H1 (cell line): ENCODE measurements around the gene IFT27. TPM values are rescaled to one million over a fixed set of nuclear protein-coding genes. Genes with fewer than 3 reads are reported as not detected.

ENCODE experiments used
- CTCF ChIA-PET: fragments of 300-600 bp; sonication (Branson Sonifier 250); formaldehyde crosslinking; loops from one replicate; lab custom pipeline; 2021; ENCODE audit not compliant: partially characterized antibody; lab: Charles Lee
- POLR2A ChIA-PET: fragments of 300-600 bp; sonication (Branson Sonifier 250); formaldehyde crosslinking; loops from one replicate; lab custom pipeline; 2021; ENCODE audit warnings: inconsistent platforms; ENCODE audit not compliant: partially characterized antibody; lab: Charles Lee
- DNase-seq, 2 experiments: peaks; one replicate each; pipeline versions ENCODE4 v3.0.0 to v3.0.0-alpha.2; 2010 to 2022; ENCODE audit warnings: low spot score in 2 of 2, low read depth in 1 of 2, mixed read lengths in 1 of 2
- FAIRE-seq: peaks from 2 replicates; lab custom pipeline; 2011; peaks lifted over from hg19 to GRCh38; lab: Jason Lieb, UNC
- H2AFZ ChIP-seq: 2 replicates; pipeline ENCODE4 v1.8.1; 2012; ENCODE audit warnings: low read length, inconsistent platforms
- H2AK5ac ChIP-seq: 2 replicates; pipeline ENCODE4 v1.6.1; 2013; ENCODE audit warnings: low read depth, low read length
- H2BK120ac ChIP-seq: replicated peaks from 2 replicates; pipeline ENCODE3; 2013; ENCODE audit warnings: low read depth, low read length, inconsistent platforms
- H2BK12ac ChIP-seq: 2 replicates; pipeline ENCODE4 v1.6.1; 2013; ENCODE audit warnings: low read depth, low read length
- H2BK15ac ChIP-seq: 2 replicates; pipeline ENCODE4 v1.6.1; 2013; ENCODE audit warnings: low read length
- H2BK20ac ChIP-seq: 2 replicates; pipeline ENCODE4 v1.6.1; 2013; ENCODE audit warnings: low read length
- H2BK5ac ChIP-seq: 2 replicates; pipeline ENCODE4 v1.6.1; 2013; ENCODE audit warnings: low read depth, low read length
- H3K14ac ChIP-seq: 2 replicates; pipeline ENCODE4 v1.6.1; 2013; ENCODE audit warnings: inconsistent platforms; ENCODE audit not compliant: insufficient read length
- H3K18ac ChIP-seq: 2 replicates; pipeline ENCODE4 v1.6.1; 2013; ENCODE audit warnings: low read length; ENCODE audit errors: extremely low read depth
- H3K23ac ChIP-seq: 2 replicates; pipeline ENCODE4 v1.6.1; 2013; ENCODE audit warnings: inconsistent platforms; ENCODE audit not compliant: insufficient read length
- H3K23me2 ChIP-seq: 2 replicates; pipeline ENCODE4 v1.6.1; 2013; ENCODE audit warnings: low read depth, low read length
- H3K27ac ChIP-seq: 2 replicates; pipeline ENCODE4 v1.6.1; 2011; ENCODE audit warnings: low read depth, low read length, inconsistent platforms
- H3K27me3 ChIP-seq, 4 experiments: replicated peaks in 1 of 4; 1 replicate in 1 of 4; 2 replicates in 3 of 4; pipeline versions ENCODE4 v1.6.1 to v1.8.1; 2011 to 2013; ENCODE audit warnings: low read length in 3 of 4, mild to moderate bottlenecking in 3 of 4, inconsistent platforms in 2 of 4, mixed read lengths in 2 of 4, moderate library complexity in 1 of 4; ENCODE audit not compliant: control insufficient read depth in 3 of 4, insufficient read depth in 3 of 4; ENCODE audit errors: extremely low read depth in 1 of 4
- H3K36me3 ChIP-seq, 4 experiments: 2 replicates each; pipeline versions ENCODE4 v1.6.1 to v1.8.1; 2011 to 2013; ENCODE audit warnings: mild to moderate bottlenecking in 4 of 4, low read length in 3 of 4, moderate library complexity in 2 of 4, control low read depth in 1 of 4, inconsistent platforms in 1 of 4; ENCODE audit not compliant: insufficient read depth in 4 of 4, control insufficient read depth in 2 of 4
- H3K4ac ChIP-seq: replicated peaks from 2 replicates; pipeline ENCODE3; 2013; ENCODE audit warnings: low read length, low read depth, mixed read lengths, inconsistent platforms; ENCODE audit not compliant: insufficient read length
- H3K4me1 ChIP-seq, 4 experiments: replicated peaks in 1 of 4; 1 replicate in 1 of 4; 2 replicates in 3 of 4; pipeline versions ENCODE4 v1.6.1 to v1.8.1; 2011 to 2013; ENCODE audit warnings: low read length in 3 of 4, inconsistent platforms in 2 of 4, mixed read lengths in 1 of 4; ENCODE audit not compliant: insufficient read depth in 4 of 4, control insufficient read depth in 3 of 4
- H3K4me2 ChIP-seq, 2 experiments: 2 replicates each; pipeline versions ENCODE4 v1.6.1 to v1.8.1; 2011 to 2013; ENCODE audit warnings: low read depth in 2 of 2, low read length in 2 of 2, control low read depth in 1 of 2, inconsistent platforms in 1 of 2, mild to moderate bottlenecking in 1 of 2; ENCODE audit not compliant: insufficient read depth in 1 of 2
- H3K4me3 ChIP-seq, 4 experiments: fragments of 200-600, 300-600 bp in 1 of 4; sonication (generic), shearing (Covaris generic), sonication (Bioruptor Twin) in 1 of 4; 2 replicates each; pipeline versions ENCODE4 v1.5.1 to v1.8.1; 2011 to 2016; ENCODE audit warnings: low read length in 4 of 4, low read depth in 3 of 4, control low read depth in 2 of 4, inconsistent platforms in 2 of 4, mild to moderate bottlenecking in 2 of 4, mixed read lengths in 1 of 4, moderate library complexity in 1 of 4; ENCODE audit not compliant: insufficient read depth in 2 of 4; ENCODE audit errors: extremely low read depth in 1 of 4
- H3K56ac ChIP-seq: replicated peaks from 2 replicates; pipeline ENCODE3; 2013; ENCODE audit warnings: low read depth, mild to moderate bottlenecking, mixed read lengths, low read length, inconsistent platforms; ENCODE audit not compliant: insufficient read length
- H3K79me1 ChIP-seq: 2 replicates; pipeline ENCODE4 v1.6.1; 2013; ENCODE audit warnings: low read depth, low read length, control low read depth
- H3K79me2 ChIP-seq, 2 experiments: 2 replicates each; pipeline versions ENCODE4 v1.6.1 to v1.8.1; 2012 to 2013; ENCODE audit warnings: low read length in 2 of 2, mild to moderate bottlenecking in 2 of 2, inconsistent platforms in 1 of 2; ENCODE audit not compliant: insufficient read depth in 2 of 2, control insufficient read depth in 1 of 2
- H3K9ac ChIP-seq, 4 experiments: replicated peaks in 1 of 4; 1 replicate in 1 of 4; 2 replicates in 3 of 4; pipeline versions ENCODE4 v1.6.1 to v1.8.1; 2011 to 2013; ENCODE audit warnings: low read depth in 3 of 4, low read length in 3 of 4, control low read depth in 2 of 4, mild to moderate bottlenecking in 2 of 4, moderate library complexity in 2 of 4, inconsistent platforms in 1 of 4; ENCODE audit errors: extremely low read depth in 1 of 4
- H3K9me3 ChIP-seq, 2 experiments: 2 replicates each; pipeline versions ENCODE4 v1.6.1 to v1.8.1; 2012 to 2013; ENCODE audit warnings: mild to moderate bottlenecking in 2 of 2, moderate library complexity in 2 of 2, control low read depth in 1 of 2, inconsistent platforms in 1 of 2, low read depth in 1 of 2, low read length in 1 of 2, mixed read lengths in 1 of 2; ENCODE audit not compliant: insufficient read depth in 2 of 2
- H4K20me1 ChIP-seq, 2 experiments: replicated peaks in 1 of 2; 2 replicates each; pipeline versions ENCODE3 to v1.8.1; 2011 to 2013; ENCODE audit warnings: inconsistent platforms in 2 of 2, low read length in 2 of 2, mild to moderate bottlenecking in 1 of 2; ENCODE audit not compliant: insufficient read depth in 2 of 2, control insufficient read depth in 1 of 2
- H4K5ac ChIP-seq: 2 replicates; pipeline ENCODE4 v1.6.1; 2013; ENCODE audit warnings: low read length, low read depth, mixed read lengths, inconsistent platforms; ENCODE audit not compliant: insufficient read length
- H4K8ac ChIP-seq: 2 replicates; pipeline ENCODE4 v1.8.0; 2013; ENCODE audit warnings: mild to moderate bottlenecking, moderate library complexity, low read length, inconsistent platforms; ENCODE audit not compliant: insufficient read depth; ENCODE audit errors: extremely low read depth
- H4K91ac ChIP-seq: replicated peaks from 2 replicates; pipeline ENCODE3; 2013; ENCODE audit warnings: low read length, mixed read lengths, inconsistent platforms; ENCODE audit not compliant: insufficient read length
- RAD21 ChIP-seq, 2 experiments: IDR thresholded peaks in 1 of 2; conservative IDR thresholded peaks in 1 of 2; 2 replicates each; pipeline ENCODE4 v1.6.1; 2011; ENCODE audit warnings: low read depth in 2 of 2, low read length in 2 of 2, improper control_type of control experiment in 1 of 2, inconsistent platforms in 1 of 2, mild to moderate bottlenecking in 1 of 2, moderate library complexity in 1 of 2
- WGBS, 2 experiments: shearing (Covaris generic) in 1 of 2; methylation state at CpG; one replicate each; pipeline versions ENCODE4 v1.1.6 to v1.1.7; 2013 to 2015; ENCODE audit warnings: low lambda C conversion rate in 2 of 2, mixed read lengths in 2 of 2, inconsistent platforms in 1 of 2, low coverage in 1 of 2, missing lambda C conversion rate in 1 of 2; ENCODE audit not compliant: insufficient replicate concordance in 2 of 2, insufficient coverage in 1 of 2, insufficient read length in 1 of 2; ENCODE audit errors: extremely low coverage in 1 of 2, missing lambda C conversion rate in 1 of 2; 5-methylcytosine and 5-hydroxymethylcytosine counted together
- polyA plus RNA-seq, 7 experiments: library from polyadenylated mRNA; depleted of rRNA in 3 of 7; stranded (reverse) in 5 of 7; unstranded in 2 of 7; fragments of >200 nt in 5 of 7; fragments of 200-250 nt in 2 of 7; gene quantifications; 1 replicate in 5 of 7; 2 replicates in 1 of 7; 4 replicates in 1 of 7; pipeline versions ENCODE4 v1.2.1 to v1.2.3, GENCODE V29; 2011 to 2013; ENCODE audit warnings: missing spikeins in 2 of 7, mixed read lengths in 2 of 7
- total RNA-seq: library from RNA; stranded (reverse); fragmentation: NEBNext Ultra II Directional; extraction: Animal tissue kit (Norgen Biotek cat#: 25700); gene quantifications from 2 replicates; pipeline ENCODE4 v1.2.1, GENCODE V29; 2021

The IFT27 gene
- total and polyA plus RNA-seq, 2 of the 8 experiments (the other 6 are each of a cell fraction or from before 2014, with no cell fraction given) = 36.4 to 46.2 TPM

DNA sequence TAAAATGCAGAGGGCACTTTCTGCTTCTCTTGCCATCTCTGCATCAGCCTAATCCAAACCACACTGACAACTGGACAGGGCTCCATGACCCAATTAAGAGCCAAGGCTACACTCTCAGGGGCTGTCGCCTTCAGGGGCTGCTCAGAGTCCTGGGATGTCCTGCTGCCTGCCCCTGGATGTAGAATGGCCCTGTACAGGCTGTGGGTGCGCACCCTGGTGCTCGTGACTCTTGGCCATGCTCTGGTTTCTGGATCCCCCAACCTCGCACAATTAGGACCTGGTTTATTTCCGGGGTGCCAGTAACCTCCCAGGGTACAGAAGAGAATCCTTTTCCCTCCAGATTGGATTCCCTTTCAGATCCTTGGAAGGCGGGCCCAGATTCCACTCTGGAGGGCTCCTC lies 11.3 kb downstream of the IFT27 start:
- FAIRE-seq = no peak
- Histone ChIP-seq H2BK15ac (no peak overlapping the region), H3K4me1 (no peaks in the 10 kb centered on the region), H3K18ac (no peak overlapping the region), H2BK12ac (no peak overlapping the region), H2BK120ac (no peak overlapping the region), H2BK20ac (no peak overlapping the region), H3K56ac (no peak overlapping the region), H3K14ac (no peak overlapping the region), H3K79me1 (no peaks in the 10 kb centered on the region), H3K23me2 (no peaks in the 10 kb centered on the region), H3K9ac (no peak overlapping the region), H2AFZ (no peak overlapping the region), H3K4me3 (no peak overlapping the region), H3K27ac (no peak overlapping the region), H3K36me3 (peaks cover 3 to 20% (median 11%) of the 10 kb centered on the region in 4 experiments; a peak in 5 of 8 replicates), H4K20me1 (no peaks in the 10 kb centered on the region), H2BK5ac (no peak overlapping the region), H4K91ac (no peak overlapping the region), H3K9me3 (no peaks in the 10 kb centered on the region), H3K4ac (no peak overlapping the region), H2AK5ac (no peak overlapping the region), H3K23ac (no peak overlapping the region), H4K5ac (no peak overlapping the region), H3K4me2 (no peak overlapping the region), H3K27me3 (no peaks in the 10 kb centered on the region), H3K79me2 (no peaks in the 10 kb centered on the region), H4K8ac (no peak overlapping the region)
- TF ChIP-seq RAD21 (IDR thresholded peaks at IDR 0.05 in 1 of 2, conservative IDR thresholded peaks at IDR 0.05 in 1 of 2; ENCODE audit: low read depth in 2 of 2, low read length in 2 of 2) = no peak
- no peak for DNase-seq
- CTCF ChIA-PET = interaction anchor here (1.1 to 2.5 kb wide), 3 partner anchors 9 to 91 kb away, joined by 3 to 7 read pairs (median 4); no protein-coding TSS in a partner anchor
- POLR2A ChIA-PET = no interaction called here
- 86% methylated on average over 6 of the region's 6 CpGs; no CpG with 5 or more reads in 1 of the 2 experiments for WGBS, 2 experiments
